ENCODE data around the gene PRKAR1B. TPM values are rescaled to one million over a fixed set of nuclear protein-coding genes. Genes with fewer than 3 reads are reported as not detected.

PRKAR1B gene
- total RNA-seq, 1 experiment from 2014 or later: 43.3 TPM

- no peak overlapping the region for H3K27ac ChIP-seq (ENCODE audit: insufficient read length, low read depth, low read length)
- H4K8ac ChIP-seq (replicated peaks; ENCODE audit: insufficient read length, low read depth, low read length): no peak overlapping the region
- H3K18ac ChIP-seq (ENCODE audit: insufficient read length, low read depth, low read length): no peak overlapping the region
- H3K56ac ChIP-seq (ENCODE audit: insufficient read length, low read depth, low read length): no peak overlapping the region
- H4K91ac ChIP-seq (ENCODE audit: insufficient read length, low read depth, low read length): no peak overlapping the region
- no peak overlapping the region for H2BK5ac ChIP-seq (ENCODE audit: insufficient read length, low read length)
- no peak for DNase-seq
- no peaks in the 10 kb centered on the region for H3K79me1 ChIP-seq (ENCODE audit: insufficient read depth, low read depth, low read length, poor library complexity, severe bottlenecking)
- no peaks in the 10 kb centered on the region for H3K4me1 Mint-ChIP-seq
- no peak overlapping the region for H2BK12ac ChIP-seq (ENCODE audit: insufficient read length, low read depth, low read length)
- H3K27ac Mint-ChIP-seq: 0 out of 7 replicates have a peak overlapping the region, but pooled peaks of 1 of the 3 experiments have one; percentile 2
- H2BK120ac ChIP-seq (ENCODE audit: low read depth, low read length, poor library complexity, severe bottlenecking): no peak overlapping the region
- no peak overlapping the region for H3T11ph ChIP-seq (ENCODE audit: low read length)
- H3K36me3 Mint-ChIP-seq (ENCODE audit: insufficient read depth in 1 of 3, low read depth in 3 of 3): peaks cover 0 to 3% (median 2%) of the 10 kb centered on the region in 3 experiments; a peak in 3 of 7 replicates
- no peaks in the 10 kb centered on the region for H3K79me2 ChIP-seq (ENCODE audit: insufficient read depth, low read length)
- no peaks in the 10 kb centered on the region for H3K27me3 Mint-ChIP-seq (ENCODE audit: low read depth)
- H3K4ac ChIP-seq (ENCODE audit: low read depth, low read length): no peak overlapping the region
- no peak overlapping the region for H3K4me3 Mint-ChIP-seq
- TF ChIP-seq CTCF (conservative IDR thresholded peaks at IDR 0.05): no peak
- peaks cover 6% of the 10 kb centered on the region for H4K20me1 ChIP-seq (ENCODE audit: control insufficient read depth, insufficient read depth, insufficient read length)
- no peaks in the 10 kb centered on the region for H3K23me2 ChIP-seq (ENCODE audit: insufficient read length, low read depth, low read length, poor library complexity, severe bottlenecking)
- H3K14ac ChIP-seq (ENCODE audit: insufficient read depth, low read length): no peak overlapping the region; the same call in 1 of the 2 replicates
- H3K9me3 ChIP-seq (ENCODE audit: control insufficient read depth, low read depth, low read length): no peaks in the 10 kb centered on the region
- H3K9ac ChIP-seq (ENCODE audit: extremely low read depth, insufficient read length, low read length): no peak overlapping the region
- no peaks in the 10 kb centered on the region for H3K27me3 ChIP-seq (ENCODE audit: insufficient read depth, low read length)
- no peak overlapping the region for H4K5ac ChIP-seq (ENCODE audit: insufficient read length, low read depth, low read length)
- no CpG with 5 or more reads among the region's 23 CpGs for WGBS (ENCODE audit: extremely low coverage, insufficient read length, low lambda C conversion rate)
- no peak overlapping the region for H3K23ac ChIP-seq (ENCODE audit: insufficient read length, low read depth, low read length)
- no peaks in the 10 kb centered on the region for H3K9me3 Mint-ChIP-seq
- H3K4me1 ChIP-seq (ENCODE audit: insufficient read depth, low read length): no peaks in the 10 kb centered on the region
- no peak overlapping the region for H2BK15ac ChIP-seq (ENCODE audit: low read depth, low read length)
- no peak overlapping the region for H2AFZ ChIP-seq (ENCODE audit: low read length)
- H2BK20ac ChIP-seq (ENCODE audit: low read depth, low read length, poor library complexity, severe bottlenecking): no peak overlapping the region
- H2AK5ac ChIP-seq (ENCODE audit: insufficient read length, low read length): no peak overlapping the region
- no peak overlapping the region for H3K4me2 ChIP-seq (ENCODE audit: insufficient read depth, insufficient read length, low read length)
These were observed 94.3 kb downstream of the PRKAR1B start for GRCh38 chr7:632831-633210.
